SK-N-SH treated with all-trans-retinoic acid at 6 μM for 48 hours (cell line): Measurements from ENCODE around the gene ZNF391.

ENCODE experiments used
- ATAC-seq: fragments of 200-7000 bp; cut with Tn5 transposase; 3 replicates; pipeline ENCODE4 v1.9.1; 2020; ENCODE audit warnings: mild to moderate bottlenecking, moderate library complexity
- ARNTL ChIP-seq: fragments of 450-650 bp; formaldehyde crosslinking; IDR thresholded peaks from 2 replicates; pipeline ENCODE4 v1.5.0; 2020; ENCODE audit warnings: low read depth, mild to moderate bottlenecking, moderate library complexity, borderline replicate concordance
- BACH2 ChIP-seq: fragments of 250-450 bp; sonication (Bioruptor Pico); IDR thresholded peaks from 2 replicates; pipeline ENCODE4 v1.9.0; 2021; ENCODE audit warnings: mild to moderate bottlenecking, borderline replicate concordance
- CREB5 ChIP-seq: fragments of 250-450 bp; sonication (Bioruptor Pico); IDR thresholded peaks from 2 replicates; pipeline ENCODE4 v1.5.1; 2020; ENCODE audit warnings: low read depth, mild to moderate bottlenecking, moderate library complexity
- CSDC2 ChIP-seq: fragments of 250-450 bp; sonication (Bioruptor Pico); IDR thresholded peaks from 2 replicates; pipeline ENCODE4 v1.5.0; 2020; ENCODE audit warnings: mild to moderate bottlenecking, moderate library complexity
- CSRNP3 ChIP-seq: fragments of 250-450 bp; sonication (Bioruptor Pico); IDR thresholded peaks from 2 replicates; pipeline ENCODE4 v1.5.1; 2021; ENCODE audit warnings: mild to moderate bottlenecking, moderate library complexity
- ESRRG ChIP-seq: fragments of 250-450 bp; sonication (Bioruptor Pico); IDR thresholded peaks from 2 replicates; pipeline ENCODE4 v1.6.1; 2021; ENCODE audit warnings: mild to moderate bottlenecking
- GLIS3 ChIP-seq: fragments of 250-450 bp; sonication (Bioruptor Pico); IDR thresholded peaks from 2 replicates; pipeline ENCODE4 v1.5.0; 2020; ENCODE audit warnings: mild to moderate bottlenecking, moderate library complexity
- ISL1 ChIP-seq: fragments of 250-450 bp; sonication (Bioruptor Pico); IDR thresholded peaks from 2 replicates; pipeline ENCODE4 v2.1.2; 2022; ENCODE audit warnings: mild to moderate bottlenecking, moderate library complexity
- OSR1 ChIP-seq: fragments of 250-450 bp; sonication (Bioruptor Pico); IDR thresholded peaks from 2 replicates; pipeline ENCODE4 v1.8.0; 2022; ENCODE audit warnings: moderate library complexity, mild to moderate bottlenecking, inconsistent platforms
- PATZ1 ChIP-seq: fragments of 250-450 bp; sonication (Bioruptor Pico); IDR thresholded peaks from 2 replicates; pipeline ENCODE4 v1.8.0; 2020; ENCODE audit warnings: mild to moderate bottlenecking, moderate library complexity, borderline replicate concordance
- POU6F1 ChIP-seq: fragments of 250-450 bp; sonication (Bioruptor Pico); IDR thresholded peaks from 2 replicates; pipeline ENCODE4 v1.8.0; 2021; ENCODE audit warnings: low read depth, mild to moderate bottlenecking, moderate library complexity, borderline replicate concordance
- RARB ChIP-seq: fragments of 250-450 bp; sonication (Bioruptor Pico); IDR thresholded peaks from 2 replicates; pipeline ENCODE4 v1.8.0; 2021; ENCODE audit warnings: mild to moderate bottlenecking, moderate library complexity
- SNAI2 ChIP-seq: fragments of 250-450 bp; sonication (Bioruptor Pico); IDR thresholded peaks from 2 replicates; pipeline ENCODE4 v1.5.0; 2020; ENCODE audit warnings: mild to moderate bottlenecking, moderate library complexity
- TCF4 ChIP-seq: fragments of 250-450 bp; sonication (Bioruptor Pico); IDR thresholded peaks from 2 replicates; pipeline ENCODE4 v1.8.0; 2021; ENCODE audit warnings: mild to moderate bottlenecking, moderate library complexity, borderline replicate concordance
- TOX ChIP-seq: fragments of 250-450 bp; sonication (Bioruptor Pico); IDR thresholded peaks from 2 replicates; pipeline ENCODE4 v1.8.0; 2021; ENCODE audit warnings: mild to moderate bottlenecking, moderate library complexity, borderline replicate concordance
- TSHZ2 ChIP-seq: fragments of 250-450 bp; sonication (Bioruptor Pico); IDR thresholded peaks from 2 replicates; pipeline ENCODE4 v1.5.0; 2020; ENCODE audit warnings: mild to moderate bottlenecking, moderate library complexity
- ZC3H10 ChIP-seq: fragments of 250-450 bp; sonication (Bioruptor Pico); IDR thresholded peaks from 2 replicates; pipeline ENCODE4 v1.5.1; 2021; ENCODE audit warnings: mild to moderate bottlenecking, moderate library complexity
- ZFP3 ChIP-seq: fragments of 250-450 bp; sonication (Bioruptor Pico); IDR thresholded peaks from 2 replicates; pipeline ENCODE4 v1.5.0; 2020; ENCODE audit warnings: mild to moderate bottlenecking, moderate library complexity
- ZFP30 ChIP-seq: fragments of 450-650 bp; formaldehyde crosslinking; IDR thresholded peaks from 2 replicates; pipeline ENCODE4 v1.5.0; 2022; ENCODE audit warnings: mild to moderate bottlenecking, moderate library complexity
- ZNF565 ChIP-seq: fragments of 450-650 bp; formaldehyde crosslinking; conservative IDR thresholded peaks from 2 replicates; pipeline ENCODE4 v1.5.0; 2020; ENCODE audit warnings: low read depth, mild to moderate bottlenecking, moderate library complexity
- ZNF70 ChIP-seq: fragments of 450-650 bp; formaldehyde crosslinking; IDR thresholded peaks from 2 replicates; pipeline ENCODE4 v1.5.0; 2020; ENCODE audit warnings: mild to moderate bottlenecking, moderate library complexity
- ZNF8 ChIP-seq: fragments of 450-650 bp; formaldehyde crosslinking; IDR thresholded peaks from 2 replicates; pipeline ENCODE4 v1.5.0; 2020; ENCODE audit warnings: mild to moderate bottlenecking, moderate library complexity

The ZNF391 gene

GRCh38 chr6:27439371-27439770 lies 50.8 kb downstream of the ZNF391 start:
- TF ChIP-seq CSRNP3 (CRISPR knock-in tag) (no peak), TCF4 (no peak), ZNF565 (CRISPR knock-in tag) (no peak), BACH2 (CRISPR knock-in tag) (no peak), ZFP30 (no peak), POU6F1 (no peak), CREB5 (CRISPR knock-in tag) (no peak), ISL1 (no peak), ARNTL (CRISPR knock-in tag) (no peak), GLIS3 (CRISPR knock-in tag) (no peak), TSHZ2 (no peak), ZNF8 (CRISPR knock-in tag) (no peak), TOX (no peak), RARB (CRISPR knock-in tag) (no peak)
- TF ChIP-seq, all 23 proteins: peak for 0
- ATAC-seq, result no peak

GRCh38 chr6:27441001-27441400 lies 52.4 kb downstream of the ZNF391 start:
- no peak for ATAC-seq
- TF ChIP-seq SNAI2 (CRISPR knock-in tag) (no peak), TOX (no peak), ZC3H10 (CRISPR knock-in tag) (no peak), ZFP3 (CRISPR knock-in tag) (no peak), ZFP30 (no peak), PATZ1 (CRISPR knock-in tag) (no peak), OSR1 (CRISPR knock-in tag) (no peak), ZNF565 (CRISPR knock-in tag) (no peak), ISL1 (no peak), ZNF70 (CRISPR knock-in tag) (no peak), TSHZ2 (no peak), CREB5 (CRISPR knock-in tag) (no peak), ARNTL (CRISPR knock-in tag) (no peak), ESRRG (CRISPR knock-in tag) (no peak), RARB (CRISPR knock-in tag) (no peak), CSDC2 (CRISPR knock-in tag) (no peak), CSRNP3 (CRISPR knock-in tag) (no peak), TCF4 (no peak), ZNF8 (CRISPR knock-in tag) (no peak)
